ENCODE results near the gene DOCK8. TPM values are rescaled to one million over a fixed set of nuclear protein-coding genes. Genes with fewer than 3 reads are reported as not detected.

The DOCK8 gene
- total RNA-seq, 1 donor from 2014 or later = 0.54 TPM

- no peaks in the 10 kb centered on the region for H3K4me1 ChIP-seq
- Mint-ChIP-seq H3K9me3 (no peaks in the 10 kb centered on the region), H3K27me3 (ENCODE audit: insufficient read depth, low read depth) (no peaks in the 10 kb centered on the region), H3K4me3 (no peak overlapping the region), H3K27ac (no peak overlapping the region), H3K4me1 (peaks cover 10% of the 10 kb centered on the region), H3K36me3 (no peaks in the 10 kb centered on the region)
- H3K9me3 ChIP-seq (ENCODE audit: low read depth) = no peaks in the 10 kb centered on the region
- no peaks in the 10 kb centered on the region for H3K27me3 ChIP-seq
- no peak overlapping the region for H3K9ac ChIP-seq
- H2AFZ ChIP-seq (replicated peaks) = no peak overlapping the region
- no peak overlapping the region for H3K4me2 ChIP-seq
- H3K36me3 ChIP-seq = no peaks in the 10 kb centered on the region
- H4K20me1 ChIP-seq (ENCODE audit: low read depth) = no peaks in the 10 kb centered on the region
- H3F3A ChIP-seq (ENCODE audit: low read depth) = no peaks in the 10 kb centered on the region
- H3K27ac ChIP-seq = no peak overlapping the region
- no peak for DNase-seq (ENCODE audit: low spot score)
- no peak overlapping the region for H3K4me3 ChIP-seq
- no peaks in the 10 kb centered on the region for H3K79me2 ChIP-seq (ENCODE audit: low read depth)
- TF ChIP-seq EZH2phosphoT487 (IDR thresholded peaks at IDR 0.05) (no peak), CTCF (IDR thresholded peaks at IDR 0.05) (no peak), EZH2 (IDR thresholded peaks at IDR 0.05) (no peak)
Observed at GRCh38 chr9:419571-420171, 205.0 kb downstream of the DOCK8 start.

DNA sequence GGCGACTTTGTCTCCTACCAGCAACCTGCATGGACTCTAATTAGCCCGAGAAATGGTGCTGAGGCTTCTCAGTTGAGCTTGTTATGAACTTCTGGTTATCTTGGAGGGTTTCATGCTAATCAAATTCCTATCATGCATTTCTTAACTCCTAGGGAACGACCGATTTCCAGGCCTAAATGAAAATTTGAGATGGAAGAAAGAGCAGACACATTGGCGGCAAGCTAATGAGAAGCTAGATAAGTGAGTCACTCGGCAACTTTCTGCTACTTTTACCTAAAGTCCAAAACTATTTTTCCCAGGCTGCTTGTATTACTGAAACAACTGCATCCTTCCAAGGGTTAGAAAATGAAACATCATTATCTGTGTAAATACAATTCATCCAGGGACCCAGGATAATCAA is 207.2 kb downstream of the DOCK8 start:
- no peak overlapping the region for H2AFZ ChIP-seq (replicated peaks)
- no peaks in the 10 kb centered on the region for H3K36me3 Mint-ChIP-seq
- no peaks in the 10 kb centered on the region for H3K27me3 ChIP-seq
- no peak overlapping the region for H3K4me2 ChIP-seq
- no peaks in the 10 kb centered on the region for H3K79me2 ChIP-seq (ENCODE audit: low read depth)
- H3K4me3 ChIP-seq = no peak overlapping the region
- no peak overlapping the region for H3K4me3 Mint-ChIP-seq
- no peaks in the 10 kb centered on the region for H4K20me1 ChIP-seq (ENCODE audit: low read depth)
- peaks cover 10% of the 10 kb centered on the region for H3K4me1 Mint-ChIP-seq
- no peak overlapping the region for H3K9ac ChIP-seq
- no peak for TF ChIP-seq CTCF (IDR thresholded peaks at IDR 0.05)
- TF ChIP-seq EZH2phosphoT487 (IDR thresholded peaks at IDR 0.05) = no peak
- TF ChIP-seq EZH2 (IDR thresholded peaks at IDR 0.05) = no peak
- no peaks in the 10 kb centered on the region for H3K36me3 ChIP-seq
- DNase-seq (ENCODE audit: low spot score) = no peak
- H3K4me1 ChIP-seq = no peaks in the 10 kb centered on the region
- H3K9me3 ChIP-seq (ENCODE audit: low read depth) = no peaks in the 10 kb centered on the region
- H3K9me3 Mint-ChIP-seq = no peaks in the 10 kb centered on the region
- no peak overlapping the region for H3K27ac ChIP-seq
- no peaks in the 10 kb centered on the region for H3F3A ChIP-seq (ENCODE audit: low read depth)
- H3K27me3 Mint-ChIP-seq (ENCODE audit: insufficient read depth, low read depth) = no peaks in the 10 kb centered on the region
- H3K27ac Mint-ChIP-seq = no peak overlapping the region

DNA sequence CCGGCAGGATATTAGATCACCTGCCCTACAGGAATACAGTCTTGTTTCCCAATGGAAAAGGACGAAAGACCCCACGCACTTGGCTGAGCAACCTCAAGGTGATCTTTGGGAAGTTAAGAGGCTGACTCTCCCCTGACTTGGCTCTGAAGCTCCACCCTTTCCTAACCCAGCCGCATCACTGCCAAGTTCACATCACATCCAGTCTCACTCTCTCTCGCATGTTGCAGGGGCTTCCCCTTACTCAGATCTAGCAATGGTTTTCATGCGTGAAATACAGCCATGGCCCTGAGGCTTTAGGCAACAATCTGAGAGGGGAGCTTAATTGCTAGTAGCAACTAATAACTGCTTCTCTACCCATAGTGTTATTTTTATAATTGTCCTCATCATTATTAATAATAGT is 211.6 kb downstream of the DOCK8 start:
- Mint-ChIP-seq H3K27ac (no peak overlapping the region), H3K4me1 (peaks cover 5% of the 10 kb centered on the region)

More for the DNA sequence above, 211.6 kb downstream of the DOCK8 start:
- H4K20me1 ChIP-seq (ENCODE audit: low read depth) = no peaks in the 10 kb centered on the region
- no peak overlapping the region for H3K27ac ChIP-seq
- H3K4me1 ChIP-seq = no peaks in the 10 kb centered on the region
- no peaks in the 10 kb centered on the region for H3K9me3 Mint-ChIP-seq
- H3K4me3 Mint-ChIP-seq = no peak overlapping the region
- no peaks in the 10 kb centered on the region for H3F3A ChIP-seq (ENCODE audit: low read depth)
- H3K9ac ChIP-seq = no peak overlapping the region
- DNase-seq (ENCODE audit: low spot score) = no peak
- no peaks in the 10 kb centered on the region for H3K27me3 ChIP-seq
- TF ChIP-seq EZH2 (IDR thresholded peaks at IDR 0.05) = no peak
- no peak for TF ChIP-seq EZH2phosphoT487 (IDR thresholded peaks at IDR 0.05)
- no peak for TF ChIP-seq CTCF (IDR thresholded peaks at IDR 0.05)
- H3K27me3 Mint-ChIP-seq (ENCODE audit: insufficient read depth, low read depth) = no peaks in the 10 kb centered on the region
- no peaks in the 10 kb centered on the region for H3K36me3 Mint-ChIP-seq
- no peak overlapping the region for H3K4me3 ChIP-seq
- H3K9me3 ChIP-seq (ENCODE audit: low read depth) = no peaks in the 10 kb centered on the region
- no peaks in the 10 kb centered on the region for H3K36me3 ChIP-seq
- no peak overlapping the region for H3K4me2 ChIP-seq
- no peaks in the 10 kb centered on the region for H3K79me2 ChIP-seq (ENCODE audit: low read depth)
- H2AFZ ChIP-seq (replicated peaks) = no peak overlapping the region

Data from neural progenitor cell (in vitro differentiated cells).